IMR-90 (cell line): ENCODE data around the gene TSPAN32.

ENCODE experiments used
- CTCF ChIP-seq: conservative IDR thresholded peaks from 2 replicates; pipeline ENCODE4 v1.5.1; 2012; ENCODE audit warnings: mild to moderate bottlenecking, low read depth, low read length, improper control_type of control experiment
- FOS ChIP-seq: fragments of 150-350 bp; IDR thresholded peaks from 2 replicates; pipeline ENCODE4 v1.6.1; 2016; ENCODE audit warnings: low read depth, low read length
- MAZ ChIP-seq: IDR thresholded peaks from 2 replicates; pipeline ENCODE4 v1.6.1; 2012; ENCODE audit warnings: low read depth, mild to moderate bottlenecking, low read length, improper control_type of control experiment, moderate library complexity, borderline replicate concordance
- POLR2A ChIP-seq: IDR thresholded peaks from 2 replicates; pipeline ENCODE4 v1.6.1; 2012; ENCODE audit warnings: mild to moderate bottlenecking, low read depth, low read length
- RAD21 ChIP-seq: IDR thresholded peaks from 2 replicates; pipeline ENCODE4 v1.6.1; 2012; ENCODE audit warnings: low read length, improper control_type of control experiment

- TF ChIP-seq CTCF (no peak), FOS (no peak), POLR2A (no peak), RAD21 (no peak), MAZ (peak; percentile 18; the same call in 1 of the 2 replicates)
These were observed 12.9 kb downstream of the TSPAN32 start for GRCh38 chr11:2314525-2315394.
